C4-2B (cell line): Measurements from ENCODE around the gene FHIP2A.
"Not testable (repeated sequence)": the region's sequence is repeated elsewhere in the genome, so short reads cannot be mapped to it uniquely, and the experiment has no call there.

Source experiments
- CTCF ChIP-seq: fragments of 450-650 bp; conservative IDR thresholded peaks from 2 replicates; pipeline ENCODE4 v1.5.1; 2017; ENCODE audit warnings: mild to moderate bottlenecking
- ZFX ChIP-seq: fragments of 450-650 bp; IDR thresholded peaks from 2 replicates; pipeline ENCODE4 v1.6.1; 2017

GRCh38 chr10:114857288-114857565 lies 35.6 kb downstream of the FHIP2A start:
- not testable (repeated sequence) for TF ChIP-seq CTCF, ZFX
